HT-29 (cell line): ENCODE data around the gene MZT2B. TPM values are rescaled to one million over a fixed set of nuclear protein-coding genes. Genes with fewer than 3 reads are reported as not detected.
"Not testable (repeated sequence)": the region's sequence is repeated elsewhere in the genome, so short reads cannot be mapped to it uniquely, and the experiment has no call there.

ENCODE experiments used
- DNase-seq: peaks from one replicate; pipeline ENCODE4 v3.0.0-alpha.2; 2015; ENCODE audit warnings: low spot score
- total RNA-seq: library from RNA; depleted of rRNA; stranded (reverse); fragments of >200 nt; shearing (Covaris generic); gene quantifications from 2 replicates; pipeline ENCODE4 v1.2.3, GENCODE V29; 2014

Gene MZT2B
- total RNA-seq, 1 experiment from 2014 or later: 375 TPM

DNA sequence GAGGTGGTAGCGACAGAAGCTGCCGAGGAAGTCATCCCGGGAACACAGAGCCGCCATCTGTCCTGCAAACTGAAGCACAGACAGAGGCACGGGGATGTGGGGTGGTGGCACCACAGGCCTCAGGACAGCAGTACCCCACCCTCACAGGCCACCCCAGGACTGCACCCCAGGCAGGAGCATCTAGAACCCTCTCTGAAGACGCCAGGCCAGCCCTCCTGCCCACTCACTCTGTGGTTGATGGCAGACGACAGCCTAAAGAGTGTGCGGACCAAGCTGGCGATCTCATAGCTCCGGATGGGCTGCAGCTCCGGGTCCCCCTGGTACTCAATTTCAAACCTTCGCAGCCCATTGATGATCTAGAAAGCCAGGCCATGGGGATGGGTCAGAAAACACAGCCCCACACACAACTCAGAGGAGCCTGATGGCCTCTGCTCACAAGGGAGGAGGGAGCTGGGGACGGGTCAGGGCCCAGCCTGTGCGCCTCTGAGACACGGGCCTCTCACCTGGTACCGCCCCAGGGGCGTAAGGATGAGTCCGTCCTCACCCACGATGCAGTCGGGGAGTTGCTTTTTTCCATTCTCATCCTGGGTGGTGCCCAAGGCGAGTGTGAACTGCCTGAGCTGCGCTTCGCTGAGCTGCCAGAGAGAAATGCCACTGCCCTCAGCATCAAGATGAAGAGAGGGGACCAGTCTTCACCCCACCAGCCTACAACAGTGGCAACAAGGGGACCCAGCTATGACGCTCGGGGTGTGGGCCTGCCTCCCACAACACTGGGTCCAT, 29.1 kb upstream of the MZT2B start:
- no peak for DNase-seq

DNA sequence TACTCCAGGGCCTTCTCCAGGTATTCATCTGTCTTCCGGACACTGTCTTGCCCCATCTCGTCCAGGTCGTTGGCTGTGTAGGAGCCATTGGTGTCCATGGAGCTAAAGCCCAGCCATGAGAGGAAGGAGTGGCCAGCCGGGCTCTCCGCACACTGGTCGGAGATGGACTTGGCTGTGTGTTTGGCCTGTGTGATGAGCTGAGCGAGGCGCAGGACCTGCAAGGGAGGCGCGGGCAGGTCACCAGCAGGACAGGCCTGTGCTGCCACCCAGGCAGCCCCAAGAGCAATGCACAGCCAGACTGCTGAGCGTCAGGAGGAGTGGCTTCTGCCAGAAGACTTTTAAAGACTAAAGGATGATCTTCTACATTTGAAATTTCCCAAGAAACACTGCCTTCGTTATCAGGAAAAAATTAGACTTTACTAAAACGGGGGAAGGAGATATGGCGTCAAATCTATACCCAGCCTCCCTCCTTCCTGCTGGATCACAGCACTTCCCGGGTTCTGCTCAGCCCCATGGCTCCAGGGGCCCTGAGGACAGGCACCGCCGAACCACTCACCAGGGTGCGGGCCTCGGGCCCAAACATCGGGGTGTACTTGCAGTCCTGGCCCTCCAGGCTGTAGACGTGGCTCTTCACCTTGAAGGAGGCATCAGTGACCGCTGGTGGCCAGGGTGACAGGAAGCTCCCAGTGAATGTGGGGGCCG, 28.2 kb upstream of the MZT2B start:
- DNase-seq: not testable (repeated sequence)

DNA sequence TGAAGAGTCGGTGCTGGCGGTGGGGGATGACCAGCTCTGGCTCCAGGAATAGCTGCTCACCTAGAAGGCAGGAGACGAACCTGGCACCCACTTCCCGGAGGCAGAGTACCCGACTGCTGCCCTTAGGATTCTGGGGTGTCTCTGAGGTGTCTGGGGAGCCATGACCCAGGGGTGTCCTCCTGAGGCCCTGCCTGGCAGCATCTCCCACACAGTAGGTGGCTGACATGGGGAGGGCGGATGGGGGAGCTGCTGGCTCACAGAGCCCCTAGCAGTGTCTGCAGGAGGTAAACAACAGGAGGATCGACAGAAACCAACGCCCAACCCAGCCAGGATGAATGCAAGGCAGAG, 27.7 kb upstream of the MZT2B start:
- DNase-seq: not testable (repeated sequence)

DNA sequence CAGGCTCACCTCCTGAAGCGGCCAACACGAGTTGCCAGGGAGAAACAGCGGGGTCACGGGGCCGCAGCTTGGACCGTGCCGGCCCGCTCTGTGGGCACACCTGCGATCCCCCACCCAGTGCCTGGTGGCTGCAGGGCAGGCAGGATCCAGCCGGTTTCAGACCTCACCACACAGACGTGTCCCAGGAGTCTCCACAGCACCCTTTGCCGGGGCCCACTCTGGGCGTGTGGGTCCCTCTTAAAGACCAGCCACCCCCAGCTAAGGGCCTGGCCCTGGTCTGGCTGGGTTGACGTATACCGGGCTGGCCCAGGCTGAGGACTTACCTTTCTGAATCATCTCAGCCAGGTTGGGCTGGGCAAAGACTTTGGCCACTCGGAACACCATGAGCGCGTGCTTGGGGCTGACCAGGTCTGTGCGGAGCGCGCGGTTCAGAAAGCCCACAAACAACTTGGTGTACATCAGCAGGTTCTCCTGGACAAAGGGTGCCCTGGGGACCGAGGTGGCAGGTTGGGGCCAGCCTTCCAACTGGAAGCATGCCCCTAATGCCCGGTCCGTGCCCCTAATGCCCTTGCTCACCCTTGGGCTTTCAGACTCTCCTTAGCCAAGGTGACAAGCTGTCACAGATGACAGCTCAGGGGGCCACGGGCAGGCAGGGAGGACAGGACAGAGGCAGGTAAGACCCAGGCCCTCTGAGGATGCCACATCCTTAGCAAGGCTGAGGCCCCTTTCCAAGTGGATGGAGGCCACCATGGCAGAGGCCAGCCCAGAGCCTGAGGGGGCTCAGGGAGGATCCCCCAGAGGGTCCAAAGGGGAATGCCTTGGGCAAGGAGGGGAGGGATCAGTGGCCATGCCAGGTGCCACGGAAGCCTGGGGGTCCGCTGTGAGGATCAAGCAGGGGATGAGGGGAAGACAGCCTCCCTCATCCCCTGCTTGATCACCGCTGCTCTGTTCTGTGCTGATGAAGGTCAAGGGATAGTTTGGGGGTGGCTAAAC, 27.0 kb upstream of the MZT2B start:
- no peak for DNase-seq

DNA sequence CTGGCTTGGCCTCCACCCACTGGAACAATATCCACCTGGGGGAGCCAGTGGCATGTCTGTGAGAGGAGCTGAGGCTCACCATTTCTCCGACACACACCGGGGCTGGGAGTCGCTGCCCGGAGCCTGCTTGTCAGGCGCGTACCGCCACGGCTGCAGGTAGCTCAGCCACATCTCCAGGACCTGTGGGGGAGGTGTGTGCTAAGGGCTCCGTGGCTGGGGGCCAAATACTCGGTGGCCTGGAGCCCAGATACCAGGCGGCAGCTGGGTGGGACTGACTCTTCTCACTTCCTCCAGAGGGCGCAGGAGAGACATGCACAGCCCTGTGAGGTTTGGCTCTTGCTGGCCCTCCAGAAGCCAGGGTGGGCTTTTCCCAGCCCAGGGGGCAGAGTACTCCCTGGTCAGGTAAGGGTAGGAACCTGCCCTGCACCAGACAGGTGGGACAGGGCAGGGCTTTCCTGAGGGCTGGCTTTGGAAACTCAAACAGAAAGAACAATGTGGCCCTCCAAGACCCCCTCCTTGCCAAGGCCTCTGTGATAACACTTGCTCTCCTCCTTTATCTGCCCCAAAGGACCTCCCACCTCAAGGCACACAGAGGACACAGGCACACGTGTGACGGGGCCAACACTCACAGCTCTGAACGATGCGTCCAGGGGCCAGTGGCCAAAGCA, 26.0 kb upstream of the MZT2B start:
- DNase-seq: peak; percentile 78

DNA sequence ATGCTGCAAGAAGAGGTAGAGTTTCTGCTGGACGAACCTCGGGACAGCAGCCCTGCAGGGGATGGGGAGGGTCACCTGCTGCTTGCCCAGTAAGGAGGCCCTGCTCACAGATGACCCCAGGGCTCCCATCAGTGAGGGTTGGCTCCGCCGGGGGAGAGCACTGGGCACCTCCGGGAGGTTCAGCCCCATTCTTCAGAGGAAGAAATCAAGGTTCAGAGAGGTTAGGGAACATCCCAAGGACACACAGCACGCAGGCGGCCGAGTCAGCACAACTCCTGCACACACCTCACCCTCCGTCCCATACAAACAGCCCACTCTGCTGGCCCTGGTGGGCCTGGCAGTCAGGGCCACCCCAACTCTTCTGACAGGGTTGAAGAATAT, 25.4 kb upstream of the MZT2B start:
- DNase-seq: no peak

DNA sequence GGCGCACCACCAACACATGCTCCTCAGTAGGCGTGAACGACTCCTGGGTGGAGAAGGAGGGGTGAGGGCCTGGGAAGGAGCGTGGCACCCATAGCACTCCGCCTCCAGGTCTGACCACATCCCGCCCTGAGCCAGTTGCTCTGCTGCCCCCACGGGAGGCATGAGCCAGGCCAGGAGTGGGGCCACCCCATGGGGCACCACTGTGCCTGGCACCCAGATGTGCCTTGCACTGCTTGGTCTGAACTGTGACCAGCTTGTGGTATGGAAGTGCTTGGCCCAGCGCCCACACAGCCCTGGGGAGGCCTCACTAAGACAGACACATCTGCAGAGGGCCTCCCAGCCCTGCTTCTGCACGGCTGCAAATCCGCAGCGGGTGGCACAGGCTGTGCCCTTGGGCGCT, 24.7 kb upstream of the MZT2B start:
- not testable (repeated sequence) for DNase-seq

DNA sequence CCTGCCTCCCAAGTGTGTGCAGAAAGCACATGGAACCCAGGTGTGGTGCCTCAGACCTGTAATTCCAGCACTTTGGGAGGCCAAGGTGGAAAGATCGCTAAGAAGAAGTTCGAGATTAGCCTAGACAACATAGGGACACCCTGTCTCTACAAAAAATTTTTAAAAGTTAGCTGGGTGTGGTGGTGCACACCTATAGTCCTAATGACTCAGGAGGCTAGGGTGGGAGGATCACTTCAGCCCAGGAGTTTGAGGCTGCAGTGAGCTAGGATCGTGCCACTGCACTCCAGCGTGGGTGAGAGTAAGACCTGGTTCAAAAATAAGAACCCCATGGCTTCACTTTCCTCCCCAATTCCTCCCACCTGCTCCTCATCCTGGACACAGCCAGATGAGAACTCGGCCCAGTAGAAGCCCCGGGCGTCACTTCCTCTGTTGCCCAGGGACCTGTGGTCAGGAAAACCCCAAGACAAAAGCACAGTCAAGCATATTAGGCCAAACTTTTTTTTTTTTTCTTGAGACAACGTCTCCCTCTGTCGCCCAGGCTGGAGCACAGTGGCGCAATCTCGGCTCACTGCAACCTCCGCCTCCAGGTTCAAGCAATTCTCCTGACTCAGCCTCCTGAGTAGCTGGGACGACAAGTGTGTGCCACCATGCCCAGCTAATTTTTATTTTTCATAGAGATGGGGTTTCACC, 24.1 kb upstream of the MZT2B start:
- DNase-seq: not testable (repeated sequence)

DNA sequence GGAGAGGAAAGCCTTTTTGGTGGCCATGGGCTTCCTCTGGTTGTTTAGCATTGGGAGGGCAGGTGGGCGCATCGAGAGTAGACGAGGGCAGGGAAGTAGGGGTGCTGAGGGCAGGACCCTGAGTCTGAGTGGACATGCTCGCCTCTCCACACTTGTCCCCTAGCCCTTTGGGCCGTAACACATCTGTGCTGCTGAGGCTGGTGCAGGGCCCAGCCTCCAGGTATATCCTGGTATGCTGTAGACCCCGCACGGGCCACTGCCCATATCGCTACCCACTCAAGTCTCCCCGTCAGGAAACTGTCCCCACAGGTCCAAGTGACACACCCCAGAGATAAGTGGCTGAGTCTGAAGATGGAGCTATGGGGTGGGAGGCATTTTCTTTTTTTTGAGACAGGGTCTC, 23.4 kb upstream of the MZT2B start:
- DNase-seq: no peak

DNA sequence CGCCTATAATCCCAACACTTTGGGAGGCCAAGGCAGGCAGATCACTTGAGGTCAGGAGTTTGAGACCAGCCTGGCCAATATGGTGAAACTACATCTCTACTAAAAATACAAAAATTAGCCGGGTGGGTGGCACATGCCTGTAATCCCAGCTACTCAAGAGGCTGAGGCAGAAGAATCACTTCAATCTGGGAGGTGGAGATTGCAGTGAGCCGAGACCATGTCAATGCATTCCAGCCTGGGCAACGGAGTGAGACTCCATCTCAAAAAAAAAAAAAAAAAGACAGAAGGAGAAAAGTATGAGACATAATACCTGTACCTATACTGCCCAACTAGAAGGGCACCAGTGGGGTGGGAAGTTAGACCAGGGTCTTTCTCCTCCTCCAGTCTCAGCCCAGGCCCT, 22.7 kb upstream of the MZT2B start:
- not testable (repeated sequence) for DNase-seq

DNA sequence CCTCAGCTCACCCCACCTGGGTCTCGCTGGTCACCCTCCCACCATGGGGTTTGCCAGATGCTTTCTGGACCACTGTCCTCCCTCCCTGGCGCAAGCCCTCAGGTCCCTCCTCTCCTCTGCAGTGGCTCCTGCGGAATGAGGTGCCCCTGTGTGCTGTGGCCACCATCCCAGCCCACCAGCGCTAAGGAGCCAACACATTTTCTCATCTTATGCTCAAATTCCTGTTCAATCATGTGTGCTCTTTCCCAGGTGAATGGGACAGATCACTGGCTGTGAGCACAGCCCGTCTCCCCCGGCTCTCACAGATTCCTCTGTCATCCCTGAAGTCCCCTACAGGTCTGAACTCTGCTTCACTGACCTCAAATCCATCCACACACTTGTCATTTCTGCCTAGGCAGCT, 21.9 kb upstream of the MZT2B start:
- no peak for DNase-seq

DNA sequence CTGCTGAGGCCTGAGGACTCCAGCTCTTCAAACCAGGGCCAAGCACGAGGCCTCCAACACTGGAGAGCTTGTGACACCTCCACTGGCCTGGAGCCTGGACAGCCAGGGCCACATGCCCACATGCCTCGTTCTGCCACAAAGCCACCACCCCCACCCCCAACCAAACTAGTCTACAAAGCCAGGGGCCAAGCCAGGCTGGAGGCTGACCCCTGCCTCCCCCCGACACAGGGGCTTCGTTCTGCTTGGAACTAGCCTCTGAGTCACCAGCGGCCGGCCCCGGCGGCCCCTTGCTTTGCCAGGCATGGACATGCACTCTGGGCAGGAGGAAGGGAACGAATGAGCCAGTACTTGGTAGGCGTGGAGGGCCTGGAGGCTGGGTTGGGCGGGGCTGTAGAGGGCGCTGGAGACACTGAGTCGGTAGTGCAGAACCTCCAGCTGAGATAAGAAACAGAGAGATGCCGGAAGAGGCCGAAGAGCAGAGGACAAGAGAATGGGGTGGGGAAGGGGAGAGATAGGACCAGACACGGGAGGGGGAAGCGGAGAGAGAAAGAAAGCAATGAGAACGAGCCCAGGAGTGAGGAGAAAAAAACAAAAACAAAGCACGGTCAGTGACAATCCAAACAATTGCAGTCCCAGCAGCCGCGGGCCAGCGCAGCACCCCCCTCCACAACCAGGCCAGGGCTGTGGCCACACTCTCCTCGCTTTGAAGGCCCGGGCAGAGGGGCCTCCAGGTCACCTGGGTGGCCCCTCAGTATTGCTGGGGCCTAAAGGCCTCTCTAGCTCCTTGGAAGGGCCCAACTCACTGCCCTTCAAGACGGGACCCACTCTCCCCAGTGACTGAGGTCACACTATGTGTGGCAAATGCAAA, 21.0 kb upstream of the MZT2B start:
- DNase-seq: not testable (repeated sequence)

DNA sequence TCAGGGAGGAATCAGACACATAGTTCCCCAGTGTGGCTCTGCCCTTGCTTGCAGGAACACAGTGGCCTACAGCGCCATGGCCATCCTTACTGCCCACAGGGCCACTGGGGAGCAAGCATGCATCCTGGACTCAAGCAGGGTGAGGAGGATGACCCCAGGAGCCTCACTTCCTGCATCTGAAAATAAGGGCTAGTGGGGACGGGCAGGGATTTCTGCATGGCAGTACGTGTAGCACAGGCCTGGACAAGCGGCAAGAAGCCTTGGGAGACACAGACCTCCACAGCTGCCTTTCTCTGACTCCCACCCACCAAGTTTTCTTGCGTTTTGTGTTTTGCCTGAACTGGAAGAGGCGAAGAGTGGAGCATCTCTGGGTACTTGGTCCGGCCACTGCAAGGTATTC, 19.6 kb upstream of the MZT2B start:
- not testable (repeated sequence) for DNase-seq

DNA sequence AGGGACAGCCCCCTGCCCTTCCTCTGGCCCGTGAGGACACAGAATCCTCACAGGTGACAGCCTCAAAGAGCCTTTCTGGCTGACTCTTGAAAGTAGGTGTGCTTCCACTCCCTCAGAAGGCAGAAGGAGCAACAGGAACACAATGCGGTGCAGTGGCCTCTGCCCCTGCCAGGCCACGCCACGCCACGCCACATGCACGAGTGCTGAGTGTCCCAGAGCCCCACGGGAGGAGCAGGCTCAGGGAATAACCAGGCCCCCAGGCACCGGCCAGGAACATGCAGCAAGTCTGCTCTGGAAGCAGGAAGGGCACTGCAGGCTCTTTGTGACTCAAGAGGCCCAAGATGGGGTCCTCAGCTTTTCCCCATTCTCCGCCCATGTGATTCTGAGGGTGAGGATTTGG, 19.1 kb upstream of the MZT2B start:
- no peak for DNase-seq

DNA sequence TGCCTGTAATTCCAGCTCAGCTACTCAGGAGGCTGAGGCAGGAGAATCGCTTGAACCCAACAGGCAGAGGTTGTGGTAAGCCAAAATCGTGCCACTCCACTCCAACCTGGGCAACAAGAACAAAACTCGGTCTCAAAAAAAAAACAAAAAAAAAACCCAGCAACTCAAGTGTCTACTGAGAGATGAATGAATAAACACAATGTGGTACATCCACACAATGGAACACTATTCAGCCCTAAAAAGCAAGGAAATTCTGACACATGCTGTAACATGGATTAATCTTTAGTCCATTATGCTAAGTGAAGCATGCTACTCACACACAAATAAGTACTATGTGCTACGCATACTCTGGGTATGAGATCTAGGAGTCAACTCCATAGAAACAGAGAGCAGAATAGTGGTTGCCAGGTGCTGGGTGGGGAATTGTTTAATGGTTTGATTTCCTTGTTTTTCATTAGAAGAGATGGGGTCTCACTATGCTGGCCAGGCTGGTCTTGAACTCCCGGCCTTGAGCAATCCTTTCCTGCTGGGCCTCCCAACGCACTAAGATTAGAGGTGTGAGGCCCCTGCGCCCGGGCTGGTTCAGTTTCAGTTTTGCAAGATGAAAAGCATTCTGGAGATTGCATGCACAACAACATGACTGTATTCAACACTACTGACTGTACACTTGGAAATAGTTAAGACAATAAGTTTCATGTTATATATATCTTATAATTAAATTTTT, 16.6 kb upstream of the MZT2B start:
- no peak for DNase-seq

DNA sequence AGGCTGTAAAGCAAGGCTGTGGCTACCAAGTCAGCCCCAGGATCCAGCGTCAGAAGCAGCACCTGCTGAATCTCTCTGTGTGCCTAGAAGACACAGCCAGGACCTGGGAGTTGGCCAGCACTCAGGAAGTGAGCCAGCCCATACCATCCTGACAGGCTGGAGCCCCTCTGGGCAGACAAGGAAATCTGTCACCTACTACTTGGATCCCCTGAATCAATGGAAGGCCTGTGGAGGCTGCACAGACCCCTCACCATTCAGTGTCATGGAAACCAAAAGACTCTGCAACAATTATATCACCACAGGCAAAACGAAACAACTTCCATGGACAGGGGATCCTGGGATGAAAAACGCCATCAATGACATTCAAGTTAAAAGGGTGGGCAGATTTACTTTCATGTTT, 15.5 kb upstream of the MZT2B start:
- DNase-seq: not testable (repeated sequence)

DNA sequence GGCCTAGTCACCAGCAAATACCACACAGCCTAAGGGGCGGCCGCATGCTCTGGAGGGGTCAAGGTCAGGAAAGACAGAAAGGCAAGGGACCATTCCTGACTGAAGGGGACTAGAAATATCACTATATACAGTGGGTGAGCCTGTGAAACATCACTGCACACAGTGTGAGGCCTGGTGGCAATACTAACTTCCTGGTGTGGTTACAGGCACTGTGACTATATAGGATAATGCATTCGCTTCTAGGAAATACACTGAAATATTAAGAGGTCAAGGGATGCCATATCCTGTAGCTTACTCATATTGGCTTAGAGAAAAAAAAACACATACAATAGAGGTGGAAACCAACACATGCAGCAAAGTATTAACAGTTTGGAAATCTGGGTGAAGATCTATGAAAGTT, 12.9 kb upstream of the MZT2B start:
- not testable (repeated sequence) for DNase-seq

DNA sequence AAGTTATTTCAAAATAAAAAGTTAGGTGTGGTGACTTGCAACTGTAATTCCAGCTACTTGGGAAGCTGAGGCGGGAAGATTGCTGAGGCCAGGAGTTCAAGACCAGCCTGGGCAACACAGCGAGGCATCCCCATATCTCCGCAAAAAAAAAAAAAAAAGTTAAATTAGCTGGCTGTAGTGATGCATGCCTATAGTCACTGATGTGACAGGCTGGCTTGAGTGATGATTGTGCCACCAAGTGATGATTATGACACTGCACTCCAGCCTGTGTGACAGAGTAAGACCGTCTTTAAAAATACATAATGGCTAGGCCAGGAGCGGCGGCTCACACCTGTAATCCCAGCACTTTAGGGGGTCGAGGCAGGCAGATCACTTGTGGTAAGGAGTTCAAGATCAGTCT, 12.2 kb upstream of the MZT2B start:
- DNase-seq: no peak

DNA sequence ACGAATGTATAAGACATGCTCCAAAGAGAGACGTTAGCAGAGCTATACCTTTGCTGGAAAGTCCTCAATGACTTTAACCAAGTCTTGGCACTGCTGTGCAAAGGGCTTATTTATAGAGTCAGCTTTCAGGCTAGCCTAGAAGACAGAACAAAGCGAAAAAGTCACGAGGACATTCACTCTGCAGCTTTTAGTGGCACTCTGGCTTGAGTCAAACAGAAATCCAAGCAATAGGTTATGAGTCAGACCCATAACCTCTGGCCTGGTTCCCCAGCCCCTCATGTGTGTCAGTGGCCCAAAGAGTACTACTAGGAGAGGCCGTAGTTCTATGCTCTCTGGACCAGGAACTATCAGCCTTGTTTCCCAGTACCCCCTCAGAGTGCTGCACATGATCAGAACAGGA, 7.2 kb upstream of the MZT2B start:
- not testable (repeated sequence) for DNase-seq
